ENCODE results near the gene SV2C.

GRCh38 chr5:76165029-76165428, 81.8 kb downstream of the SV2C start:
- TF ChIP-seq CTCF (IDR thresholded peaks at IDR 0.05) (no peak), POLR2A (IDR thresholded peaks at IDR 0.05) (no peak)
